ENCODE data around the gene CFAP161. TPM values are rescaled to one million over a fixed set of nuclear protein-coding genes. Genes with fewer than 3 reads are reported as not detected.
A peak's percentile ranks its signal among the peaks of the same experiment; 100 is the strongest.
"Not testable (repeated sequence)": the region's sequence is repeated elsewhere in the genome, so short reads cannot be mapped to it uniquely, and the experiment has no call there.

The CFAP161 gene
- total RNA-seq, 2 donors from 2014 or later: not detected

DNA sequence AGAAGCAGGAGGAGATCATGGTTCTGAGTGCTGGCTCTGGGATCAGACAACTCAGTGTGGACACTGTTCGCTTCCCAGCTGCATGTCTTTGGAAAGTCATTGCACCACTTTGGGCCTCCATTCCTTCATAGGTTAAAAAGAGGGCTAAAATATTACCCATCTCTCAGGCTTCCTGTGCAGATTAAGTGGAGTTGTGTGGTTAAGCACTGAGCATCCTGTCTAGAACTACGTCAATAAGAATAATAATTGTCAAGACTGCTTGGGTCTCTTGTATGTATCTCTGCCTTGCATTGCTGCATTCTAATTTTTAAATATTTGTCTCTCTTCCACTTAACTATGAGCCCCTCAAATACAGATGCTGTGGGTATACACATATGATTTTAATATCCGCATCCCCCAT lies 22.3 kb downstream of the CFAP161 start:
- Mint-ChIP-seq H3K4me1 (ENCODE audit: low read depth in 2 of 2) (peaks cover 17 to 18% of the 10 kb centered on the region in 2 donors), H3K36me3 (no peaks in the 10 kb centered on the region), H3K27ac (peak overlapping the region in 1 of 2 donors; percentile 5), H3K27me3 (peaks cover 2 to 9% of the 10 kb centered on the region in 2 donors), H3K9me3 (no peaks in the 10 kb centered on the region), H3K4me3 (no peak overlapping the region)
- no peak for DNase-seq (ENCODE audit: low spot score)
- no peak for ATAC-seq

- H3K4me3 Mint-ChIP-seq: no peak overlapping the region
- no peak for ATAC-seq
- H3K4me1 Mint-ChIP-seq (ENCODE audit: low read depth in 2 of 2): peaks cover 25 to 28% of the 10 kb centered on the region in 2 donors
- H3K27ac Mint-ChIP-seq: no peak overlapping the region
- no peaks in the 10 kb centered on the region for H3K9me3 Mint-ChIP-seq
- DNase-seq (ENCODE audit: low spot score): no peak
- peaks cover 4 to 13% of the 10 kb centered on the region in 2 donors for H3K27me3 Mint-ChIP-seq
- no peaks in the 10 kb centered on the region for H3K36me3 Mint-ChIP-seq
Measured at GRCh38 chr15:81157195-81157938, 23.3 kb downstream of the CFAP161 start.

GRCh38 chr15:81157939-81158223 lies 23.8 kb downstream of the CFAP161 start:
- ATAC-seq: no peak
- peaks cover 28 to 30% of the 10 kb centered on the region in 2 donors for H3K4me1 Mint-ChIP-seq (ENCODE audit: low read depth in 2 of 2)
- peaks cover 4 to 17% of the 10 kb centered on the region in 2 donors for H3K27me3 Mint-ChIP-seq
- no peak for DNase-seq (ENCODE audit: low spot score)
- H3K36me3 Mint-ChIP-seq: no peaks in the 10 kb centered on the region
- no peak overlapping the region for H3K4me3 Mint-ChIP-seq
- no peak overlapping the region for H3K27ac Mint-ChIP-seq
- no peaks in the 10 kb centered on the region for H3K9me3 Mint-ChIP-seq

- ATAC-seq; DNase-seq (ENCODE audit: low spot score); H3K27ac Mint-ChIP-seq; H3K36me3 Mint-ChIP-seq; H3K4me3 Mint-ChIP-seq; H3K9me3 Mint-ChIP-seq: not testable (repeated sequence)
- H3K4me1 Mint-ChIP-seq (ENCODE audit: low read depth in 2 of 2): peaks cover 28 to 30% of the 10 kb centered on the region in 2 donors
- H3K27me3 Mint-ChIP-seq: peaks cover 4 to 17% of the 10 kb centered on the region in 2 donors
Measured at GRCh38 chr15:81158561-81158960, 24.5 kb downstream of the CFAP161 start.

DNA sequence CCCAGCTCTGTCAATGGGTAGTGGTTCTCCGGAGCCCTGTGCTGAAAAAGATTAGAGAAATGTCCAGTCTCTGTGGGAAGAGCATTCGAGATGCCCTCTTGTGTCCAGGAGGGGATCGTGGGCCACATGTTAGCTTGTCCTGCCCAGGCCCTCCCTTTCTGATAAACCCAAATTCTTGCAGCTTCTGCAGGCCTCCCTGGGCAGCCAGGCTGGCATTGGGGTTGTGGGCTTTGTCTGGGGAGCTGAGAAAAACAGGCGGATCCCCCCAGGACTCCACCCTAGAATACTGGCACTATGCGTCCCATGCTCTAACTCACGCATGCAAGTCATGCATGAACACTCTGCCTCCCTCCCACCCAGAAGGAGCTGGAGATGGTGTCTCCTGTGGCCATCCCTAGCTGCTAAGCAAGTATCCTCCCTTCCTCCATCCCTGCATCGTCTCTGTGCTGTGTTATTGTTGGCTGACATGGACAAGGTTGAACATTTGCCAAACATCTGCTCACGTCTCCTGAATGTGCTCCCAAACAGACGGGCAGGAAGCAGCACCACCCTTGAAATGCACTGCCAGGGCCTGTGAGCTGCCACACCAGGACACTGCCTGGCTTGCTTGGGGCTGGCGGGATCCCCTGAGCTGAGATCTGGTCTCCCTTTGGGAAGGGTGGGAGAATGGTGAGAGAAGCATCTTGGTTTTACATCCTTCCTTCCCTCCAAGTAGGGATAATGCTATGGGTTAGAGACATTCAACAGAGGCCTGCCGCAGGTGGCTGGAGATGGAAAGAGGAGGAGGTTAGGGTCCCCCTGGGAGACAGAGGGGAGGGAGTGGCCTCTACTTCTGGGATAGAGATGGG lies 26.5 kb downstream of the CFAP161 start:
- peaks cover 7 to 17% of the 10 kb centered on the region in 2 donors for H3K27me3 Mint-ChIP-seq
- ATAC-seq (peak in 1 of 2 donors; percentile 20), DNase-seq (ENCODE audit: low spot score) (no peak)

GRCh38 chr15:81161160-81161673 lies 27.1 kb downstream of the CFAP161 start:
- no peaks in the 10 kb centered on the region for H3K36me3 Mint-ChIP-seq
- no peak overlapping the region for H3K4me3 Mint-ChIP-seq
- H3K27ac Mint-ChIP-seq: no peak overlapping the region
- DNase-seq (ENCODE audit: low spot score): no peak
- peaks cover 24% of the 10 kb centered on the region in 2 donors for H3K4me1 Mint-ChIP-seq (ENCODE audit: low read depth in 2 of 2)
- no peaks in the 10 kb centered on the region for H3K9me3 Mint-ChIP-seq
- peaks cover 7 to 17% of the 10 kb centered on the region in 2 donors for H3K27me3 Mint-ChIP-seq
- ATAC-seq: peak in 1 of 2 donors; percentile 66

More for the DNA sequence above, 26.5 kb downstream of the CFAP161 start:
- Mint-ChIP-seq H3K9me3 (no peaks in the 10 kb centered on the region), H3K36me3 (no peaks in the 10 kb centered on the region), H3K4me1 (ENCODE audit: low read depth in 2 of 2) (peaks cover 27% of the 10 kb centered on the region in 2 donors), H3K27ac (no peak overlapping the region), H3K4me3 (no peak overlapping the region)

DNA sequence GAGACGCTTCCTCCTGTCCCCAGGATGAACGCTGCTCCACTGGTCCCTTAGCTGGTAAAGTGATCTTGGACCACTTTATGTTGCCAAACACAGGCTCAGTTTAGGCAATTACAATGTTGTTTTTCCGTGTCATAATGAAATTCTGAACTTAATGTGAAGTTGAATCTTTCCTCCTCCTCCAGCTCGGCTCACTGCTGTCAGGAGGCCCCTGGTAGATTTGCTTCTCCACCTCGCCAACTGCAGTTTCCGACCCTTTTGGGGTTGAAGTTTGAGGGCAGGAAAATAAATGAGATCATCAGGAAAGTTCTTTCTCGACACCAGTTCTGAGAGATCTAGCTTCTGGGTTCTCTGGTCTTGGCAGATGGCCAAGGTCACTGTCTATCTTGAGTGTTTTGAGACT lies 27.8 kb downstream of the CFAP161 start:
- Mint-ChIP-seq H3K4me1 (ENCODE audit: low read depth in 2 of 2) (peaks cover 19% of the 10 kb centered on the region in 2 donors), H3K27ac (no peak overlapping the region), H3K36me3 (no peaks in the 10 kb centered on the region), H3K27me3 (peaks cover 7 to 17% of the 10 kb centered on the region in 2 donors), H3K4me3 (no peak overlapping the region), H3K9me3 (no peaks in the 10 kb centered on the region)
- ATAC-seq (no peak), DNase-seq (ENCODE audit: low spot score) (no peak)

DNA sequence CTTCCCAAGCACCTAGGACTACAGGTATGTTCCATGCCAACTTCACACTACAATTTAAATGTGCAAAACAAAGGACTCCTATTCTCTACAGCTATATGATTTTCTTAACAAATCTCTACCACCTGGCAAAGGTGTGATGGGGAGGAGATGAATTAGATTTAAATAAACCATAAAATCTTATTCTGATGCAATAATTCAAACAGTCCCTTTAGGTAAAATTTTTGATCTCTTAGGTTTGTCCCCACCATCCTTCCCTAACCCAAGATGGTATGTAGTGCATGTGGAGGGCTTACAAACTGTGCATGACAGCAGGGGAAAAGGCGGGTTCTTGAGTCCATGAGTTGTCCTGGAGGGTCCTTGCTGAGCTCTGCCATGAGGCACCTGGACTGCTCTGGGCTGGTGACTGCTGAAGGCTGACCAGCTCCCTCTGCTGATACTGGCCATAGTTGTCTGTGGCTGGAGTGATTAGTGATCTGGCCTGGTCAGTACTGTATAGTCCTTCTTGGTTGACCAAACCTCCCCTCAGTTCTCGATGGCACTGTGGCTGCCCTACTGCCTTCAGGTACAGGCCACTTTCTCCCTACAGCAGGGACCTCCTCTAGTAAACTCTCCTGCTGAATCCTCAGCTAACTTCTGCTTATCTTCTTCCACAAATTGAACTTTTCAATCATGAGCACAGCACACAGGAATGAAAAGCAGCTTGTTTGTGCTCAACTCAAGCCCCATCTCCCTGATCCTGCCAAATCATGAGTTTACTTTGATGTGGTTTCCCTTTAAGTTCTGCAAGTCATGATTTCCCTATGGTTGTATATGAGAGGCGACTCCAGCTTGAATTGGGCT lies 30.1 kb downstream of the CFAP161 start:
- DNase-seq (ENCODE audit: low spot score): no peak
- H3K4me1 Mint-ChIP-seq (ENCODE audit: low read depth in 2 of 2): peaks cover 16 to 19% of the 10 kb centered on the region in 2 donors

DNA sequence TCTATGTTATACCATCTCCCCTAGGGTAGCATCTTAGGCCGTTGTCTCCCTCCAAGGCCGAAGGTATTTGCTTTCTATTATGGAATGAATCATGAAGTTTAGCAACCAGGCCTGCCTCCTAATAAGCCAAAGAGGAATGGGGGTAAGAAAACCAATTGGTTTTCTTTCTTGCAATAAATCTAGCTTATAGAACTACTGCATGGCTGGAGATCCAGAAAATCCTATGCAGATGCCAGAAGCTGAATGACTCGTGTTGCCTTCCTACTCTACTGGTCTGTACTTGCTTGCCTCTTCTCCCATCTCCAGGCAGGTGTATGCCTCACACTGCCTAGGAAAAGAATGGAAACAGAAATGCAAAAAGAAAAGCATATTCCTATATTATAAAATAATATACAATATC lies 31.5 kb downstream of the CFAP161 start:
- Mint-ChIP-seq H3K36me3 (no peaks in the 10 kb centered on the region), H3K9me3 (no peaks in the 10 kb centered on the region), H3K27me3 (peaks cover 10 to 17% of the 10 kb centered on the region in 2 donors), H3K27ac (no peak overlapping the region), H3K4me3 (no peak overlapping the region), H3K4me1 (ENCODE audit: low read depth in 2 of 2) (peaks cover 16 to 19% of the 10 kb centered on the region in 2 donors)
- ATAC-seq: no peak
- no peak for DNase-seq (ENCODE audit: low spot score)

More for the DNA sequence above, 30.1 kb downstream of the CFAP161 start:
- Mint-ChIP-seq H3K4me3 (no peak overlapping the region), H3K9me3 (no peaks in the 10 kb centered on the region), H3K27me3 (peaks cover 10 to 17% of the 10 kb centered on the region in 2 donors), H3K27ac (no peak overlapping the region), H3K36me3 (no peaks in the 10 kb centered on the region)
- ATAC-seq: no peak

DNA sequence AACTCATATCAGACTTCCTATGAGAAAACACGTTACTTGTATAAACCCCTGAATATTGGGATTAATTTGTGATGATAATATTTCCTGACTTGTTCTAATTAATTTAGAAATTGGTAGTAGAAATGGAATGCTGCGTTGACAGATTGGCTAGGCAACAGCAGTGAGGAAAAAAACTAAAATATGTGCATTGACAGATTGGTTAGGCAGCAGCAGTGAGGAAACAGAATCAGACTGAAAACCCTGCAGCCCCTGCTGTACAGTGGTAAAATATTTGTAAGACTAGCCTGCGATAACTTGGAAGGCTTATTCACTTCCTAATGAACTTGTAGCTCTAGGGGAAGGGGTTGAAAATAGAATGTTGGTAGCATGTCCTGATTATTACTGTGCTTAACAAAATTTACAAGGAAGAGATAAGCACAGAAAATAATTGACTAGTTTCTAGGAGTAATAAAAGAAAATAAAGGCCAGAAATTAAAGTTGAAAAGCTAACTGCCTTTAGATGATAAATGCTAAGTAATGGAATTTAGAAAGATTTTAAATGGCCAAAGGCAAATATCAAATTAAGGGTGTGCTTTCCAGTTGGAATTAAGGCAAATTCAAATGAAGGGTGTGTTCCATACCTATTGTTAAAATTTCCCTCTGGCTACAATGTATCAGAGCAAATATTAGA lies 32.7 kb downstream of the CFAP161 start:
- H3K36me3 Mint-ChIP-seq: no peaks in the 10 kb centered on the region
- no peak for DNase-seq (ENCODE audit: low spot score)
- H3K27ac Mint-ChIP-seq: no peak overlapping the region
- no peak overlapping the region for H3K4me3 Mint-ChIP-seq
- no peaks in the 10 kb centered on the region for H3K9me3 Mint-ChIP-seq
- H3K4me1 Mint-ChIP-seq (ENCODE audit: low read depth in 2 of 2): peaks cover 7 to 8% of the 10 kb centered on the region in 2 donors
- no peak for ATAC-seq
- peaks cover 14 to 20% of the 10 kb centered on the region in 2 donors for H3K27me3 Mint-ChIP-seq

DNA sequence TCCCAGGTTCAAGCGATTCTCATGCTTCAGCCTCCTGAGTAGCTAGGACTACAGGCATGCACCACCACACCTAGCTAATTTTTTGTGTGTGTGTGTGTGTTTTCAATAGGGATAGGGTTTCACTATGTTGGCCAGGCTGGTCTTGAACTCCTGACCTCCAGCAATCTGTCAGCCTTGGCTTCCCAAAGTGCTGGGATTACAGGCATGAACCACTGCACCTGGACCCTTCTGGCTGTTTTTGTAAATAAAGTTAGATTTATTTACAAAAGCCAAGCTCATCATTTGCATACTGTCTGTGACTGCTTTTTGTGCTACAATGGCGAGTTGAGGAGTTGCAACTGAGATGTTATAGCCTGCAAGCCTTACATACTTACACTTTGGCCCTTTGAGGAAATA lies 34.1 kb downstream of the CFAP161 start:
- no peaks in the 10 kb centered on the region for H3K9me3 Mint-ChIP-seq
- peaks cover 16 to 21% of the 10 kb centered on the region in 2 donors for H3K27me3 Mint-ChIP-seq
- H3K36me3 Mint-ChIP-seq: no peaks in the 10 kb centered on the region
- no peaks in the 10 kb centered on the region for H3K4me1 Mint-ChIP-seq (ENCODE audit: low read depth in 2 of 2)
- no peak overlapping the region for H3K4me3 Mint-ChIP-seq
- no peak for ATAC-seq
- no peak for DNase-seq (ENCODE audit: low spot score)
- H3K27ac Mint-ChIP-seq: no peak overlapping the region

- H3K36me3 Mint-ChIP-seq: no peaks in the 10 kb centered on the region
- H3K27me3 Mint-ChIP-seq: peaks cover 16 to 21% of the 10 kb centered on the region in 2 donors
- no peak for DNase-seq (ENCODE audit: low spot score)
- no peak for ATAC-seq
- no peaks in the 10 kb centered on the region for H3K9me3 Mint-ChIP-seq
- H3K4me3 Mint-ChIP-seq: no peak overlapping the region
- H3K27ac Mint-ChIP-seq: no peak overlapping the region
- no peaks in the 10 kb centered on the region for H3K4me1 Mint-ChIP-seq (ENCODE audit: low read depth in 2 of 2)
Measured at GRCh38 chr15:81168644-81169043, 34.6 kb downstream of the CFAP161 start.

DNA sequence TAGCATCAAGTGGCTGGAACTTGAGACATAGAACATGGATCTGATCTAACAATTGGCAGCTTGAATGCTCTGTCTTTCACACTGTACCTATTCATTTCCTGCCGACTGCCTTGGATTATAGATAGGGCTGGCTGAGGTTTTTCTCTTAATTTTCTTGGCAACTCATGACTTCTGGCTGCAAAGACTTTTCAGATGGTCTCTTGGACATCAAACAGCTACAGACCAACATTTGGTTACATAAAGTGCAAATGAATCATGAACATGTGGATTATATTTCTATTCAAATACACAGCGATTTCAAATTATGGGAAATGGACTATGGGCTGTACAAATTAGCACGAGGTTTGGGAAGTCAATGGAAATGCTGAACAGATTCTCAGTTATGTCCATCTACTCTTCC lies 36.4 kb downstream of the CFAP161 start:
- ATAC-seq (no peak), DNase-seq (ENCODE audit: low spot score) (no peak)
- Mint-ChIP-seq H3K4me3 (no peak overlapping the region), H3K36me3 (no peaks in the 10 kb centered on the region), H3K27ac (no peak overlapping the region), H3K4me1 (ENCODE audit: low read depth in 2 of 2) (no peaks in the 10 kb centered on the region), H3K9me3 (no peaks in the 10 kb centered on the region), H3K27me3 (peaks cover 16 to 19% of the 10 kb centered on the region in 2 donors)

Data from natural killer cell treated with Interleukin-12 subunit alpha and Interleukin-12 subunit beta and Interleukin-15 and Interleukin-18, amount 100 ng/mL, for 72 hours (primary cell).